GM21447 (cell line): ENCODE results near the gene ADK.

Experiments used
- ATAC-seq: cut with Tn5 transposase; IDR thresholded peaks from one replicate; pipeline ENCODE4 v1.9.1; 2021; ENCODE audit not compliant: unreplicated experiment

The ADK gene

GRCh38 chr10:74706966-74707365 lies 555.9 kb downstream of the ADK start:
- no peak for ATAC-seq

- ATAC-seq, result no peak
Measured at GRCh38 chr10:74708246-74708645, 557.2 kb downstream of the ADK start.

GRCh38 chr10:74718208-74718607 lies 567.2 kb downstream of the ADK start:
- ATAC-seq, result no peak

GRCh38 chr10:74728225-74728624 lies 577.2 kb downstream of the ADK start:
- no peak for ATAC-seq

GRCh38 chr10:74730246-74730645 lies 579.2 kb downstream of the ADK start:
- ATAC-seq, result no peak

GRCh38 chr10:74733612-74734011 lies 582.6 kb downstream of the ADK start:
- ATAC-seq, result no peak

- ATAC-seq, result no peak
Measured at GRCh38 chr10:74736029-74736428, 585.0 kb downstream of the ADK start.

- ATAC-seq, result no peak
Measured at GRCh38 chr10:74738052-74738451, 587.0 kb downstream of the ADK start.

- no peak for ATAC-seq
Measured at GRCh38 chr10:74738542-74738941, 587.5 kb downstream of the ADK start.

GRCh38 chr10:74738985-74739567 lies 588.1 kb downstream of the ADK start:
- peak; percentile 90 for ATAC-seq

GRCh38 chr10:74743401-74743800 lies 592.4 kb downstream of the ADK start:
- ATAC-seq, result no peak

- no peak for ATAC-seq
Measured at GRCh38 chr10:74745449-74745848, 594.4 kb downstream of the ADK start.

GRCh38 chr10:74746813-74747212 lies 595.8 kb downstream of the ADK start:
- ATAC-seq, result no peak

GRCh38 chr10:74748468-74749031 lies 597.5 kb downstream of the ADK start:
- ATAC-seq, result no peak

GRCh38 chr10:74750848-74751274 lies 599.8 kb downstream of the ADK start:
- peak; percentile 61 for ATAC-seq

GRCh38 chr10:74752371-74753040 lies 601.5 kb downstream of the ADK start:
- no peak for ATAC-seq

GRCh38 chr10:74753442-74754211 lies 602.6 kb downstream of the ADK start:
- no peak for ATAC-seq

- no peak for ATAC-seq
Measured at GRCh38 chr10:74754381-74754821, 603.4 kb downstream of the ADK start.

- no peak for ATAC-seq
Measured at GRCh38 chr10:74755273-74755672, 604.3 kb downstream of the ADK start.
